Transverse colon (tissue), 4 donors: ENCODE data around the gene GALNT2. TPM values are rescaled to one million over a fixed set of nuclear protein-coding genes. Genes with fewer than 3 reads are reported as not detected.

Experiments
- DNase-seq: peaks from one replicate; pipeline ENCODE4 v3.0.0-alpha.2; 2019
- H3K27ac ChIP-seq, 4 donors: fragments of 200-600 bp; sonication (generic); 2 replicates each; pipeline ENCODE4 v1.5.1; 2016 to 2018; ENCODE audit warnings: inconsistent platforms in 4 of 4
- H3K27me3 ChIP-seq: fragments of 200-600 bp; sonication (generic); 2 replicates; pipeline ENCODE4 v1.5.1; 2017; ENCODE audit warnings: inconsistent platforms
- H3K36me3 ChIP-seq, 4 donors: fragments of 200-600 bp; sonication (generic); 2 replicates each; pipeline ENCODE4 v1.5.1; 2017 to 2019; ENCODE audit warnings: inconsistent platforms in 4 of 4
- H3K4me1 ChIP-seq, 4 donors: fragments of 200-600 bp; sonication (generic); 2 replicates each; pipeline ENCODE4 v1.5.1; 2017 to 2020; ENCODE audit warnings: inconsistent platforms in 4 of 4
- H3K4me3 ChIP-seq, 4 donors: fragments of 200-600 bp; sonication (generic); 1 replicate in 1 of 4; 2 replicates in 3 of 4; pipeline versions ENCODE4 v1.5.1 to v1.6.1; 2017 to 2019; ENCODE audit warnings: inconsistent platforms in 4 of 4
- H3K9me3 ChIP-seq, 2 donors: fragments of 200-600 bp; sonication (generic); 2 replicates each; pipeline ENCODE4 v1.5.1; 2017 to 2019; ENCODE audit warnings: inconsistent platforms in 2 of 2
- EP300 ChIP-seq: sonication (generic); formaldehyde crosslinking; IDR thresholded peaks from one replicate; pipeline ENCODE4 v1.6.1; 2017; ENCODE audit warnings: antibody characterized with exemption, low read depth
- POLR2A ChIP-seq: fragments of 450-650 bp; IDR thresholded peaks from one replicate; pipeline ENCODE4 v1.6.1; 2016; ENCODE audit warnings: antibody characterized with exemption, mild to moderate bottlenecking, moderate library complexity
- POLR2AphosphoS5 ChIP-seq, 3 donors: sonication (generic); formaldehyde crosslinking; IDR thresholded peaks; one replicate each; pipeline ENCODE4 v1.6.1; 2016; ENCODE audit warnings: antibody characterized with exemption in 3 of 3
- WGBS, 2 donors: methylation state at CpG; one replicate each; pipeline ENCODE4 v1.1.5; 2018; ENCODE audit warnings: low coverage in 1 of 2; 5-methylcytosine and 5-hydroxymethylcytosine counted together
- in situ Hi-C, 4 donors: fragments of 200-750 bp; cut with MboI; loops; one replicate each; pipeline versions ENCODE4 v1.15.0 to v1.15.1; 2017; ENCODE audit warnings: low sequenced_read_pairs in 3 of 4, low pct_ligation_motif_present in 1 of 4, low pct_unique_long_range_greater_than_20kb in 1 of 4
- intact Hi-C: fragments of 100-400 bp; cut with DNase I; formaldehyde crosslinking; loops from one replicate; pipeline ENCODE4 v1.15.1; 2023; ENCODE audit warnings: low total_unique reads
- total RNA-seq, 4 donors: library from RNA; depleted of rRNA; stranded (reverse); fragments of >200 nt; gene quantifications; one replicate each; pipeline ENCODE4 v1.1.0, GENCODE V29; 2016
- TF ChIP-seq, protein P1 (sequence below), 5 experiments: fragments of 200-600 bp in 3 of 5; fragments of 450-650 bp in 2 of 5; sonication (generic) in 3 of 5; IDR thresholded peaks; 1 replicate in 2 of 5; 2 replicates in 3 of 5; pipeline ENCODE4 v1.5.1; 2016 to 2017; ENCODE audit warnings: antibody characterized with exemption in 5 of 5, inconsistent platforms in 3 of 5, mild to moderate bottlenecking in 2 of 5, moderate library complexity in 1 of 5

The GALNT2 gene
- total RNA-seq, 4 donors from 2014 or later: 16.5 to 48.8 (median 36.8) TPM

DNA sequence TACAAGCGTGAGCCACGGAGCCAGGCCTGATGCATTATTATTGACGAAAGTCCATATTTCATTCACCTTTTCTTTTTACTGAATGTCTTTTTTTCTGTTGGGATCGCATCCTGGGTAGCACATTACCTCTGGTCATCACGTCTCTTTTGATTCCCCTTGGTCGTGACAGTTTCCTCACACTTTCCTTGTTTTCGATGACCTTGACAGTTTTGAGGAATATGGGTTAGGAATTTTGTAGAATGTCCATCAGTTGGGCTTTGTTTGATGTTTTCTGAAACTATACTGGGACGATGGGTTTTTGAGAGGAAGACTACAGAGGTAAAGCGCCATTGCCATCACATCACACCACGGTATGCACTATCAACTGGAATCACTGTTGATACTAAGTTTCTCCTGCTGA lies 26.6 kb upstream of the GALNT2 start:
- in situ Hi-C loops (no loop called here), intact Hi-C loops (no loop called here)
- WGBS, 2 donors: 88 to 95% methylated on average over 7 to 10 of the region's 10 CpGs
- no peaks in the 10 kb centered on the region for H3K4me1 ChIP-seq
- H3K9me3 ChIP-seq: peaks cover 0 to 8% of the 10 kb centered on the region in 2 donors
- H3K27me3 ChIP-seq: no peaks in the 10 kb centered on the region
- no peak for DNase-seq
- H3K36me3 ChIP-seq: no peaks in the 10 kb centered on the region
- no peak overlapping the region for H3K4me3 ChIP-seq
- TF ChIP-seq POLR2A (no peak), POLR2AphosphoS5 (IDR thresholded peaks at IDR 0.05) (no peak), EP300 (no peak)
- TF ChIP-seq, protein P1, sequence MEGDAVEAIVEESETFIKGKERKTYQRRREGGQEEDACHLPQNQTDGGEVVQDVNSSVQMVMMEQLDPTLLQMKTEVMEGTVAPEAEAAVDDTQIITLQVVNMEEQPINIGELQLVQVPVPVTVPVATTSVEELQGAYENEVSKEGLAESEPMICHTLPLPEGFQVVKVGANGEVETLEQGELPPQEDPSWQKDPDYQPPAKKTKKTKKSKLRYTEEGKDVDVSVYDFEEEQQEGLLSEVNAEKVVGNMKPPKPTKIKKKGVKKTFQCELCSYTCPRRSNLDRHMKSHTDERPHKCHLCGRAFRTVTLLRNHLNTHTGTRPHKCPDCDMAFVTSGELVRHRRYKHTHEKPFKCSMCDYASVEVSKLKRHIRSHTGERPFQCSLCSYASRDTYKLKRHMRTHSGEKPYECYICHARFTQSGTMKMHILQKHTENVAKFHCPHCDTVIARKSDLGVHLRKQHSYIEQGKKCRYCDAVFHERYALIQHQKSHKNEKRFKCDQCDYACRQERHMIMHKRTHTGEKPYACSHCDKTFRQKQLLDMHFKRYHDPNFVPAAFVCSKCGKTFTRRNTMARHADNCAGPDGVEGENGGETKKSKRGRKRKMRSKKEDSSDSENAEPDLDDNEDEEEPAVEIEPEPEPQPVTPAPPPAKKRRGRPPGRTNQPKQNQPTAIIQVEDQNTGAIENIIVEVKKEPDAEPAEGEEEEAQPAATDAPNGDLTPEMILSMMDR (IDR thresholded peaks at IDR 0.05): no peak
- no peak overlapping the region for H3K27ac ChIP-seq

DNA sequence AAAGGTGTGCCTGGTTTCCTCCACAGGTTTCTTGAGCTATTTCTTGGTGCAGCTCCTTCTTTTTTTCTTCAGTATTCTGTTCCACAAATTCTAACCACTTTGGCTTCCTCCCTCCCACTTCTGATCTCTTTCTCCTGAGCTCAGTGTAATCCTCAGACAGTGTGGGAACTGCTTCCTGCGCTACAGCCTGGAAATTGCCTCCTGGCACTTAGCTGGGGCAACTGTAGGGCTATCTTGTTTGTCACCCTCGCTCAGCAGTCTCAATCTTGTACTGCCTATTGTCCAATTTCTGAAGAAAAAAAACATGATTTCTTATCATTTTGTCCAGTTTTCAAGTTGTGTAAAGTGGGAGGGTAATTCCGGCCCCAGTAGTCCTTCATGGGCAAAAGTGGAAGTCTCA lies 24.0 kb upstream of the GALNT2 start:
- TF ChIP-seq, protein P1 (IDR thresholded peaks at IDR 0.05): no peak
- TF ChIP-seq POLR2AphosphoS5 (IDR thresholded peaks at IDR 0.05) (no peak), EP300 (no peak), POLR2A (no peak)
- no peaks in the 10 kb centered on the region for H3K4me1 ChIP-seq
- no peak overlapping the region for H3K4me3 ChIP-seq
- DNase-seq: no peak
- intact Hi-C loops: no loop called here
- H3K27ac ChIP-seq: no peak overlapping the region
- H3K27me3 ChIP-seq: no peaks in the 10 kb centered on the region
- H3K9me3 ChIP-seq: no peaks in the 10 kb centered on the region
- 81 to 88% methylated on average over 1 to 3 of the region's 3 CpGs for WGBS, 2 donors
- no peaks in the 10 kb centered on the region for H3K36me3 ChIP-seq
- in situ Hi-C loops: no loop called here

DNA sequence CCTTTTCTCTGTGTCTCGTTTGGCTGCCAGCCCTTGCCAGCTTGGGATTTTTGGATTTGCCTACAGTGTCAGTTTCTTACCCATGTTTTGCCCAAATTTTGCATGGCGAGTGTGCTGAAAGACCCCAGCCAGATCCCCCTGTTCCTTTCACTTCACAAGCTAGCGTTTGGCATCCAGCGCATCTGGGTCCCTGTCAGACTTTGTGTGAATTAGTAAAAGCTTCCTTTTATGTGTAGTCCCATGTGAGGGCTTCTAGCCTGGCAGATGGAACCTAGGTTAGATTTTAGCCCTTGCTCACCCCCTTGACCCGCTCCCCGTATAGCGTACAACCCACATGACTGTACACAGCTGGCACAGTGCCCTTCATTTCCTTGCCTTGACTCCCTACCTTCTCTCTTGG lies 22.3 kb upstream of the GALNT2 start:
- 91 to 100% methylated on average over 4 to 7 of the region's 7 CpGs for WGBS, 2 donors
- Histone ChIP-seq H3K4me1 (no peaks in the 10 kb centered on the region), H3K27me3 (no peaks in the 10 kb centered on the region), H3K27ac (no peak overlapping the region), H3K36me3 (no peaks in the 10 kb centered on the region), H3K4me3 (no peak overlapping the region), H3K9me3 (no peaks in the 10 kb centered on the region)
- in situ Hi-C loops (no loop called here), intact Hi-C loops (no loop called here)
- DNase-seq: no peak
- TF ChIP-seq POLR2AphosphoS5 (IDR thresholded peaks at IDR 0.05): no peak

DNA sequence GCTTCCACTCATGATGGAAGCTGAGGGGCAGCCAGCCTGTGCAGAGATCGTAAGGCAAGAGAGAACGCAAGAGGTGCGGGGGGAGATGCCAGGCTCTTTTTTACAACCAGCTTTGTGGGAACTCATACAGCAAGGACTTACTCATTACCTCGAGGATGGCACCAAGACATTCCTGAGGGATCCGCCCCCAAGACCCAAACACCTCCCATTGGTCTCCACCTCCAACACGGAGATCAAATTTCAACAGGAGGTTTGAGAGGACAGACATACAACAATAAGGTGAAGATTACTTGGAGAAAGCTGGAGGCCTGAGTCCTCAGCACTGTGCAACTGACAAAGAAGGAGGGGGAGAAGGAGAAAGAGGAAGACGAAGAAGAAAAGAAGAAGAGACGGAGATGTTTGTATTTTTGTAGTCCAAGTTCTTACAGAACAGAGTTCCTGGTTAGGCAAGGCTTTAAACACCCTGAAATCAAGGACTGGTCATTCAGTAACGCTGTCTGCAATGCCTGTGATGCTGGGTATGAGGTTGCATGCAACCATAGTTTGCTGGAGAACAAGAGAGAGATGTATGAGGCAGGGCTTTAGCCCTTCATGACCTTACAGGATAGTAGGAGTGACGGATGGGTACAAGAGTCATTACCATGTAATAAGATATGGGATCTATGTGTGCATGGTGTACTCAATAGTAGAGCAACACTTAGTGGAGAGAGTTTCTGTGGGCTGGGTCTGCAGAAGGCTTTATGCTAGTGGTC lies 19.7 kb upstream of the GALNT2 start:
- Histone ChIP-seq H3K4me1 (no peaks in the 10 kb centered on the region), H3K9me3 (no peaks in the 10 kb centered on the region), H3K36me3 (no peaks in the 10 kb centered on the region), H3K27ac (no peak overlapping the region), H3K27me3 (no peaks in the 10 kb centered on the region), H3K4me3 (no peak overlapping the region)
- intact Hi-C loops (no loop called here), in situ Hi-C loops (no loop called here)
- no peak for DNase-seq
- TF ChIP-seq, protein P1 (IDR thresholded peaks at IDR 0.05): no peak
- no peak for TF ChIP-seq EP300
- no peak for TF ChIP-seq POLR2A
- WGBS, 2 donors: 67 to 68% methylated on average over 3 to 10 of the region's 10 CpGs

DNA sequence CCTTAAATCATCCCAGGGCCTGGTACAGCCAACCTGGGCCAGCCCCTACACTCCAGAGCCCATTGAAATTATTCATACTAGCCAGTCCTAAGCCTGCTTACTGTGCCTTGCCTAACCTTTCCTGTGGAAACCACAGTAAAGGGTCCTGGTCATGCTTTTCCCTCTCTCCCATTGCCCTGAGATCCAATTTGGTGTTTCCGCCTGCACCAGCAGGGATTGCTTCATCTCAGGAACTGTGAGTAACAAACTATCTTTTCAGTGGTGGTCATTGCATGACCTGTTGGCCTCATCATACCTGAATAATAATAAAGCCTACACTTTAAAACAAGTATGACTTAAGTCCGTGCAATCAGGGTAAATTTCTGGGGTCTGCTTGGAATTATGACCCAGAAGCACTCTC lies 18.7 kb upstream of the GALNT2 start:
- in situ Hi-C loops: no loop called here
- Histone ChIP-seq H3K4me1 (no peaks in the 10 kb centered on the region), H3K27ac (no peak overlapping the region), H3K27me3 (no peaks in the 10 kb centered on the region), H3K36me3 (no peaks in the 10 kb centered on the region), H3K4me3 (no peak overlapping the region), H3K9me3 (no peaks in the 10 kb centered on the region)
- WGBS, 2 donors: 83% methylated on average over 2 of the region's 2 CpGs; no CpG with 5 or more reads in 1 of the 2 donors
- DNase-seq: no peak
- TF ChIP-seq POLR2A: no peak
- intact Hi-C loops: no loop called here
